GM19099 (cell line): ENCODE measurements around the gene MYOT.

ENCODE experiments used
- POLR2A ChIP-seq: IDR thresholded peaks from 3 replicates; pipeline ENCODE4 v1.6.1; 2011; ENCODE audit warnings: low read depth; ENCODE audit not compliant: insufficient read length; ENCODE audit errors: extremely low read depth

MYOT gene

DNA sequence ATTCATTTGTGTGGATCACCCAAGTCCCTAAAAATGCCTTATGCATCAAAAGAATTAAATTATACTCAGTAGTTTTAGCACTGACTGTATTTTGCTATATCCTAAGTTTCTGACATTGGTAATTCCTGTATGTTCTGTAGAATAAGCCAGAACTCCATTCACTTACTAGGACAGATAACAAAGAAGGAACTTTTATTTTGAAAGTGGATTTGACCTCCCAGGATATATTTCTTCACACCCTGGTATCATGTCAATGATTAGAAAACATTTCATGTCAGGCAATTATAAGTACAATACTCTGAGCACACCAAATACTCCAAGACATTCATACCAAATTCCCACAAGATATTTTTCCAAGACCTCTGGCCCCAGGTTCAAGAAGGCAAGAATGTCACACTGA, 28.7 kb upstream of the MYOT start:
- TF ChIP-seq POLR2A: no peak

DNA sequence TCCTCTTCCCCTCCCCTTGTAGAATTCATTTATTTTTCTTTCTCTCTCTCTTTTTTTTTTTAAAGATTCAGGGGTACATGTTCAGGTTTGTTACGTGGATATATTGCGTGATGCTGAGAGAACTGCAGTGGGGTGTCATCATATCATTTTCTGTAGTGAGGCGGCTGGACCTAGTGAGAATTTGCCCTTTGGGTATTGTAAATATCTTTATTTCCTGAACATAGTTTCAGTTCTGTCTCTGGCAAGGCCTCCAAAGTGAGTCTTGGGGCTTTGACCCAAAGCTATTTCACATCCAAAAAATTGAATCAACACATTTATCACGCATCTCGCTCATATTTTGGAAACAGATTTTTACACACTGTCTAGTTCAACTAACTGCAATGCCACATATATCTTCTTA, 25.4 kb upstream of the MYOT start:
- no peak for TF ChIP-seq POLR2A

DNA sequence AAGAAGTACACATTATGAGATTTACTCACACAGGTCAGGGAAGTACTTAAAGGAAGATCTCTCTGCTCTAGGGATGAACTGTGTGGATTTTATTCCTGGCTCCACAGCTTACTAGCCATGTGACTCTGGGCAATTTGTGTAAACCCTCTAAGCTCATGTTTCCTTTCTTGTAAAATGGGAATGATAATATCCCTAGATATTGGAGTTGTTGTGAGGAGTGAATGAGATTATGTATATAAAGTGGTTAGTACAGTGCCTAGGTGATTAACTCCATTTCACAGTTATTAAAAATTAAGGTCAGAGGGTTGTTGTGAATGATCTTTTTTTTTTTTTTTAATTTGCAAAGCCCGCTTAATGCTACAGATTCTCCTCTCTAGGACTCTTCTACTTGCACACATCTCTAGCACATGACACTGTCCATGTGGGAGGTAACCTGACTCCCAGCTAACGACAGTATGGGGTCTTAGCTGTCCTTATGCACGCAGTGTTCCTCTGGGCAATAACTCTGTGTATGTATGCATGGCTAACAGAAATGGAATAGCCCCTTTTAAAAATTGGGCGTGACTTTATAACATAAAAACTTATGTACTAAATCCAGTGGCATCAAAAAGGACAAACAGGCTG, 23.9 kb upstream of the MYOT start:
- TF ChIP-seq POLR2A: no peak

- no peak for TF ChIP-seq POLR2A
Measured at GRCh38 chr5:137845472-137845871, 22.2 kb upstream of the MYOT start.

GRCh38 chr5:137847687-137848086, 20.0 kb upstream of the MYOT start:
- TF ChIP-seq POLR2A: no peak

GRCh38 chr5:137856201-137856600, 11.5 kb upstream of the MYOT start:
- TF ChIP-seq POLR2A: no peak

- no peak for TF ChIP-seq POLR2A
Measured at GRCh38 chr5:137856916-137857862, 10.5 kb upstream of the MYOT start.

GRCh38 chr5:137858223-137858916, 9.3 kb upstream of the MYOT start:
- TF ChIP-seq POLR2A: no peak

DNA sequence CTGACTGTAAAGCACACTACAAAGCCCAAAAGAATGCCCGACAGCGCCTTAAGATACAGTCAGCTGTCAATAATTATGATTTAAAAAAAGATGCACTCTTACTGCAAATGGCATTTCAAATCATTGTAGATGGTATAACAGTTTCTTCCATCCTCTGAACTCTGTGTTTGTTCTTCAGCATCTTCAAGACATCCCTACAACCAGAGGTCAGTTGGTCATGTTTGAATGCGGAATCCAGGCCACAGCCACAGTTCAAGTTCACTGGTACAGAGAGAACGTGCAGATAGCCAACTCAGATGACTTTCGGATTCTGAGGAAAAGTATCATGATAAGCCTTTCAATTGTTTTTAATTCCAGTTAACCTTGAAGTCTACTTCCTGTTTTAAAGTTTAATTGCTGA, 8.7 kb upstream of the MYOT start:
- TF ChIP-seq POLR2A: no peak

GRCh38 chr5:137862251-137862650, 5.4 kb upstream of the MYOT start:
- no peak for TF ChIP-seq POLR2A

DNA sequence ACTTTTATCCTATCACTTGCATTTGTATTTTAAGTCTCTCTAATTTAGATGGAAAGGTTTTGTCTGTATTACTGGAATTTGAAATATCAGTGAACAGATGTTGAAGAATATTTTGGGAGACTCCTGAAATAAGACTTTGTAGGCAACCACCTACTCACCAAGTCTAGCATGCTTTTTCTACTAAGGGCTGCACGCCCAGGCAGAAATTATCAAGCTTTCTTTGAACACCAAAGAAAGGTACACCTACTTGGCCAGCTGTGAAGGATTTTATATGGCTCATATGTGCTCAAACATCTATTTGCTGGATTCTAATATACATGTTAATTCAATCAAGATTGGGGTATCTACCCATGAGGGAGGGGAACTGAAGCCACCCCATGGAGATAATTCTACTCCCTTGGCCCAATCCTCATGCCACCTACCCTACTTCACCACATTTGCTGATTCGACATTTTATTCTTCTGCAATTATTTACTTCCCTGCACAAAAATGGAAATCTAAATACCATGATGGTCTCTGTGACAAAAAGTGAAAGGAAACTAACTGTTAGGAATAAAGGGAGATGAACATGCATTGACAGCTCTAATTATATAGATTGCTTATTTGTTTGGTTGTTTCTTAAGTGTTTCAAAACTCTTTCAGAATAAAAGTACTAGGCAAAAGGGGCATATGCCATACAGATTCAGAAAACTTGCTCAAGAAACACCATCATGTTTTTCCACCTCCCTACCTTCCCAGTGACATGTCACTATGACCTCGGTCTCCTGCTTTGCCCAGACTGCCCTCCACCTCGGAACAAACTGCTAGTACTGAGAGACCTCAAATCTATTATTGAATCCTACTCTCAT, 895 bp upstream of the MYOT start:
- TF ChIP-seq POLR2A: no peak

DNA sequence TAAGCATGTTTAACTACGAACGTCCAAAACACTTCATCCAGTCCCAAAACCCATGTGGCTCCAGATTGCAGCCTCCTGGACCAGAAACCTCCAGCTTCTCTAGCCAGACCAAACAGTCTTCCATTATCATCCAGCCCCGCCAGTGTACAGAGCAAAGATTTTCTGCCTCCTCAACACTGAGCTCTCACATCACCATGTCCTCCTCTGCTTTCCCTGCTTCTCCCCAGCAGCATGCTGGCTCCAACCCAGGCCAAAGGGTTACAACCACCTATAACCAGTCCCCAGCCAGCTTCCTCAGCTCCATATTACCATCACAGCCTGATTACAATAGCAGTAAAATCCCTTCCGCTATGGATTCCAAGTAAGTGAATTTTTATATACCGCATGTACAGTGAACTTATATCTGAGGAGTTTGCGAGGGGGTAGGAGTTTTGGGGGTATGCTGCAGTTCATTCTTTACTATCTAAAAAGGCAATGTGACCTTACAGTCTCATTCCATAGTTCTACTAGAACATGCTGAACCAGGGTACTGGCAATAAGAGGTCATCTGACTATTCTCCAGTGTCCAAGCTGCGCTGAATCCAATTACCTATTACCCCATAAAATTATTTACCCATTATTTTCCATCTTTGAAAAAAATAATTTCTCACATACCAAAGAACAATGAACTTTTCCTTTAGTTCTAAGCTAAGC, 3.1 kb downstream of the MYOT start:
- TF ChIP-seq POLR2A: no peak

DNA sequence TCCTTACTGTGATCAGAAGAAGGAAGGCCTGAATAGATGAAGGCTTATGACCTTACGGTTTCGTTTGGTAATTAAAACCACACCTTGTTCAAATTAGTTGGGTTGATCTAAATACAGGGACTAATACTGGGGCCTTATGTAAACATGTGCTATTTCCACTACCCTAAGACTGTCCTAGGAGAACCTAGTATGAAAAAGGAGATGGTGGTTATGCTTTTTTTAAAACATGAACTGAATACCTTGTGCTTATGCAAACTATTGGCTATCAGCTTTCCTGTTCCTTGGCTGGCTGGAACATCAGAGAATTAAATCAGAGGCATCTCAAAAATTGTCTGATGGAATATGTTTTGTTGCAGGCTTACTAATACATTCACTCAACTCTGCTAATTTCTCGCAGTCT, 3.9 kb downstream of the MYOT start:
- no peak for TF ChIP-seq POLR2A

DNA sequence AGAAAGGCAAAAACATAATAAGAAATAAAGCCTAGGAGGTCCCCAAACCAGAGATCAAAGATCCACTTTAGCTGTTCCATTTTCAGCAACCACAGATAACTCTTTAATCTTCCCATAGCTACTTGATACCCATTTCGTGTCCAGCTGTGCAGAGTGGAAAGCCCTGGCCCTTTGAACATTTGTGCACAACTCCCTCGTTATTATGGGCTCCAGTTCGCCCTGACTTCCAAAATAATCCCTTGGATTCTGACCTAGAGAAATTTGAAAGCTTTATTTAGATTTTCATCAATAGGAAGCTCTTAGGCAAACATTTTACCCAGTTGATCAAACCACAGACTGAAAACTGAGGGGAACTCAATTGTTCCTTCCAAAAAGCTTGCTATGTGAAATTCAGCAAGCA, 4.8 kb downstream of the MYOT start:
- TF ChIP-seq POLR2A: no peak
